Lower leg skin (tissue), 4 donors: Measurements from ENCODE around the gene IL9R. TPM values are rescaled to one million over a fixed set of nuclear protein-coding genes. Genes with fewer than 3 reads are reported as not detected.
"Not testable (repeated sequence)": the region's sequence is repeated elsewhere in the genome, so short reads cannot be mapped to it uniquely, and the experiment has no call there.

Experiments used
- DNase-seq, 2 donors: peaks; one replicate each; pipeline ENCODE4 v3.0.0-alpha.2; 2019; ENCODE audit warnings: low spot score in 2 of 2
- H3K4me3 ChIP-seq: fragments of 200-600 bp; sonication (generic); 2 replicates; pipeline ENCODE4 v1.5.1; 2017; ENCODE audit warnings: mild to moderate bottlenecking, low read depth; ENCODE audit not compliant: poor library complexity, severe bottlenecking
- WGBS, 2 donors: methylation state at CpG; one replicate each; pipeline ENCODE4 v1.1.5; 2018; 5-methylcytosine and 5-hydroxymethylcytosine counted together
- intact Hi-C: fragments of 100-400 bp; cut with DNase I; formaldehyde crosslinking; loops from one replicate; pipeline ENCODE4 v1.15.0; 2023; ENCODE audit warnings: low total_unique reads
- total RNA-seq, 4 donors: library from RNA; depleted of rRNA; stranded (reverse); fragments of >200 nt; gene quantifications; one replicate each; pipeline ENCODE4 v1.1.0, GENCODE V29; 2016

Gene IL9R
- total RNA-seq, 4 donors from 2014 or later: 0.26 to 0.27 TPM; not detected in 2

- intact Hi-C loops, DNase-seq, H3K4me3 ChIP-seq: not testable (repeated sequence)
- no CpG with 5 or more reads among the region's 73 CpGs for WGBS, 2 donors
These were observed 31.2 kb downstream of the IL9R start for GRCh38 chrX:156028653-156029237.

GRCh38 chrX:156029296-156029695, 31.8 kb downstream of the IL9R start:
- intact Hi-C loops, H3K4me3 ChIP-seq: not testable (repeated sequence)
- no CpG with 5 or more reads among the region's 46 CpGs for WGBS, 2 donors
- peak in 1 of 2 donors; percentile 83 for DNase-seq

- H3K4me3 ChIP-seq, intact Hi-C loops: not testable (repeated sequence)
- DNase-seq: peak in 1 of 2 donors; percentile 18
- WGBS, 2 donors: no CpG with 5 or more reads among the region's 9 CpGs
These were observed 32.4 kb downstream of the IL9R start for GRCh38 chrX:156029707-156030442.

- intact Hi-C loops, H3K4me3 ChIP-seq, DNase-seq: not testable (repeated sequence)
These were observed 33.0 kb downstream of the IL9R start for GRCh38 chrX:156030474-156030873.

Other genes starting within 250 kb of the IL9R start
- gene VAMP7, start 116.4 kb upstream of the IL9R start, total RNA-seq: 10 to 100 TPM; 24.8 to 28.2 (median 26.1) TPM